SK-N-SH treated with all-trans-retinoic acid at 6 μM for 48 hours (cell line): ENCODE results near the gene TUBB1.

Experiments
- ARNTL ChIP-seq: fragments of 450-650 bp; formaldehyde crosslinking; IDR thresholded peaks from 2 replicates; pipeline ENCODE4 v1.5.0; 2020; ENCODE audit warnings: low read depth, mild to moderate bottlenecking, moderate library complexity, borderline replicate concordance
- CSRNP3 ChIP-seq: fragments of 250-450 bp; sonication (Bioruptor Pico); IDR thresholded peaks from 2 replicates; pipeline ENCODE4 v1.5.1; 2021; ENCODE audit warnings: mild to moderate bottlenecking, moderate library complexity
- SNAI2 ChIP-seq: fragments of 250-450 bp; sonication (Bioruptor Pico); IDR thresholded peaks from 2 replicates; pipeline ENCODE4 v1.5.0; 2020; ENCODE audit warnings: mild to moderate bottlenecking, moderate library complexity
- ZNF565 ChIP-seq: fragments of 450-650 bp; formaldehyde crosslinking; conservative IDR thresholded peaks from 2 replicates; pipeline ENCODE4 v1.5.0; 2020; ENCODE audit warnings: low read depth, mild to moderate bottlenecking, moderate library complexity

GRCh38 chr20:59062081-59062480, 42.9 kb downstream of the TUBB1 start:
- TF ChIP-seq SNAI2 (CRISPR knock-in tag): no peak
- TF ChIP-seq ZNF565: no peak
- no peak for TF ChIP-seq ARNTL (CRISPR knock-in tag)
- no peak for TF ChIP-seq CSRNP3 (CRISPR knock-in tag)
